OCI-LY1 (cell line): Measurements from ENCODE around the gene ABTB2.

Experiments used
- EZH2 ChIP-seq: fragments of 200-600 bp; sonication (generic), shearing (Covaris generic); IDR thresholded peaks from 2 replicates; pipeline ENCODE4 v1.8.0; 2017; ENCODE audit warnings: borderline replicate concordance, mixed run types, mild to moderate bottlenecking, antibody characterized with exemption, low read length, moderate library complexity, mixed read lengths
- TF ChIP-seq, protein P1 (sequence below): fragments of 200-600 bp; sonication (generic), shearing (Covaris generic); IDR thresholded peaks from 2 replicates; pipeline ENCODE4 v1.5.1; 2017; ENCODE audit warnings: mild to moderate bottlenecking, antibody characterized with exemption, low read length, moderate library complexity, mixed read lengths

DNA sequence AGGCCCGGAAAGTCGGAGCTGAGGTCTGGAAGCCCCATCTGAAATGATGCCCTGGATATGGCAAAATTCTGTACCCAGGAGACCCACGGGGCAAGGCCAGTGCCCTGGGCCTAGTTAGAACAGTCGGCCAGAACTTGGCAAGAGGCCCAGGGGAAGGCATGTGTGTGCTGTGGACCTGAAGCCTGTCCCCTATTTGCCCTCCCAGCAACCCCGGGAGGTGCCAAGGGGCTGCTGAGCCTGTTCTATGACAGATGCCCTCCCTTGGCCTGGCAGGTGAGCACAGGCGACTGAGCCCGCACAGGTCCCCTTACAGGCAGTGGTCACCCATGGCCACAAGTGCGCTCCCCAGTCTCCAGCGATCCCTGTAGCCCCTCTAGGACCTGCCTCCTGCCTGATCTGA is 200.6 kb downstream of the ABTB2 start:
- TF ChIP-seq, protein P1, sequence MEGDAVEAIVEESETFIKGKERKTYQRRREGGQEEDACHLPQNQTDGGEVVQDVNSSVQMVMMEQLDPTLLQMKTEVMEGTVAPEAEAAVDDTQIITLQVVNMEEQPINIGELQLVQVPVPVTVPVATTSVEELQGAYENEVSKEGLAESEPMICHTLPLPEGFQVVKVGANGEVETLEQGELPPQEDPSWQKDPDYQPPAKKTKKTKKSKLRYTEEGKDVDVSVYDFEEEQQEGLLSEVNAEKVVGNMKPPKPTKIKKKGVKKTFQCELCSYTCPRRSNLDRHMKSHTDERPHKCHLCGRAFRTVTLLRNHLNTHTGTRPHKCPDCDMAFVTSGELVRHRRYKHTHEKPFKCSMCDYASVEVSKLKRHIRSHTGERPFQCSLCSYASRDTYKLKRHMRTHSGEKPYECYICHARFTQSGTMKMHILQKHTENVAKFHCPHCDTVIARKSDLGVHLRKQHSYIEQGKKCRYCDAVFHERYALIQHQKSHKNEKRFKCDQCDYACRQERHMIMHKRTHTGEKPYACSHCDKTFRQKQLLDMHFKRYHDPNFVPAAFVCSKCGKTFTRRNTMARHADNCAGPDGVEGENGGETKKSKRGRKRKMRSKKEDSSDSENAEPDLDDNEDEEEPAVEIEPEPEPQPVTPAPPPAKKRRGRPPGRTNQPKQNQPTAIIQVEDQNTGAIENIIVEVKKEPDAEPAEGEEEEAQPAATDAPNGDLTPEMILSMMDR: no peak
- no peak for TF ChIP-seq EZH2
